ENCODE results near the gene SNAPC1. TPM values are rescaled to one million over a fixed set of nuclear protein-coding genes. Genes with fewer than 3 reads are reported as not detected.

SNAPC1 gene
- total RNA-seq, 1 experiment from 2014 or later: 8.6 TPM

- BruUV-seq (replicated peaks): no TSS peak
- Histone ChIP-seq H3K27ac (ENCODE audit: low read length) (no peak overlapping the region), H3K9me3 (ENCODE audit: control insufficient read depth, insufficient read depth, low read depth, low read length) (no peaks in the 10 kb centered on the region), H3K27me3 (ENCODE audit: control insufficient read depth, insufficient read depth, low read length) (no peaks in the 10 kb centered on the region), H3K36me3 (ENCODE audit: control insufficient read depth, insufficient read depth, low read length) (no peaks in the 10 kb centered on the region), H3K4me3 (ENCODE audit: low read depth in 2 of 2, low read length in 2 of 2) (no peak overlapping the region), H3K4me1 (ENCODE audit: control insufficient read depth, insufficient read depth, low read length) (no peaks in the 10 kb centered on the region)
- no peak for ATAC-seq
- DNase-seq (ENCODE audit: low read depth, low spot score): no peak
- intact Hi-C loops (cut with micrococcal nuclease; ENCODE audit: unreplicated experiment) (no loop called here), in situ Hi-C loops (cut with HindIII; ENCODE audit: low pct_unique_long_range_greater_than_20kb, low sequenced_read_pairs) (no loop called here)
- CTCF ChIA-PET: no interaction called here
- POLR2A ChIA-PET: no interaction called here
- TF ChIP-seq SIN3A (IDR thresholded peaks at IDR 0.05; ENCODE audit: borderline replicate concordance, insufficient read depth, low read depth, low read length): no peak
- no peak for TF ChIP-seq CTCF (IDR thresholded peaks at IDR 0.05)
- TF ChIP-seq, protein P1, sequence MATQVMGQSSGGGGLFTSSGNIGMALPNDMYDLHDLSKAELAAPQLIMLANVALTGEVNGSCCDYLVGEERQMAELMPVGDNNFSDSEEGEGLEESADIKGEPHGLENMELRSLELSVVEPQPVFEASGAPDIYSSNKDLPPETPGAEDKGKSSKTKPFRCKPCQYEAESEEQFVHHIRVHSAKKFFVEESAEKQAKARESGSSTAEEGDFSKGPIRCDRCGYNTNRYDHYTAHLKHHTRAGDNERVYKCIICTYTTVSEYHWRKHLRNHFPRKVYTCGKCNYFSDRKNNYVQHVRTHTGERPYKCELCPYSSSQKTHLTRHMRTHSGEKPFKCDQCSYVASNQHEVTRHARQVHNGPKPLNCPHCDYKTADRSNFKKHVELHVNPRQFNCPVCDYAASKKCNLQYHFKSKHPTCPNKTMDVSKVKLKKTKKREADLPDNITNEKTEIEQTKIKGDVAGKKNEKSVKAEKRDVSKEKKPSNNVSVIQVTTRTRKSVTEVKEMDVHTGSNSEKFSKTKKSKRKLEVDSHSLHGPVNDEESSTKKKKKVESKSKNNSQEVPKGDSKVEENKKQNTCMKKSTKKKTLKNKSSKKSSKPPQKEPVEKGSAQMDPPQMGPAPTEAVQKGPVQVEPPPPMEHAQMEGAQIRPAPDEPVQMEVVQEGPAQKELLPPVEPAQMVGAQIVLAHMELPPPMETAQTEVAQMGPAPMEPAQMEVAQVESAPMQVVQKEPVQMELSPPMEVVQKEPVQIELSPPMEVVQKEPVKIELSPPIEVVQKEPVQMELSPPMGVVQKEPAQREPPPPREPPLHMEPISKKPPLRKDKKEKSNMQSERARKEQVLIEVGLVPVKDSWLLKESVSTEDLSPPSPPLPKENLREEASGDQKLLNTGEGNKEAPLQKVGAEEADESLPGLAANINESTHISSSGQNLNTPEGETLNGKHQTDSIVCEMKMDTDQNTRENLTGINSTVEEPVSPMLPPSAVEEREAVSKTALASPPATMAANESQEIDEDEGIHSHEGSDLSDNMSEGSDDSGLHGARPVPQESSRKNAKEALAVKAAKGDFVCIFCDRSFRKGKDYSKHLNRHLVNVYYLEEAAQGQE (IDR thresholded peaks at IDR 0.05; ENCODE audit: insufficient read depth in 1 of 2, low read depth in 2 of 2, low read length in 1 of 2): no peak
- TF ChIP-seq TCF7L2 (IDR thresholded peaks at IDR 0.05; ENCODE audit: low read depth, low read length): no peak
- TF ChIP-seq POLR2AphosphoS5 (IDR thresholded peaks at IDR 0.05; ENCODE audit: low read depth, low read length): no peak
These were observed 70.6 kb downstream of the SNAPC1 start for GRCh38 chr14:61832783-61833182.

DNA sequence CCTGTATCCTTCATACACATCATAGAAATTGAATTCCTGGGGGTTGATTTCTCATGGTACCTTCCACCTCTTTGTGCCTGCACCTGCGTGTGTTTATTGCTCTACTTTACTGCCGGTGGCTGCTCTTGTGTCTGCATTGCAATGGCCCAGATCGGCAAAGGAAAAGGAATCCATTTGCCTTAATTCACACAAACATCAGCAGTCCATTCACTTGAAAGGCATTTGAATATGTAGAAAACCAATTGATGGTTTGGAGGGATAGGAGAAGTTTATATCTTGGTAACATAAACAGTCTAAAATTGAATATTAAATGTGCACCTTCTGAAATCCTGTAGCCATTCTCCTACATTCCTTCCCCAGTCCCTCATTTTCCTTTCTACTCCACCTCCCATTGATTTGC lies 74.0 kb downstream of the SNAPC1 start:
- H3K27me3 ChIP-seq (ENCODE audit: control insufficient read depth, insufficient read depth, low read length): no peaks in the 10 kb centered on the region; the same call in 1 of the 2 replicates
- H3K36me3 ChIP-seq (ENCODE audit: control insufficient read depth, insufficient read depth, low read length): no peaks in the 10 kb centered on the region
- ChIA-PET POLR2A (interaction anchor here (0.6 kb wide), 1 partner anchor 599 kb away, joined by 7 read pairs; no protein-coding TSS in a partner anchor), CTCF (no interaction called here)
- ATAC-seq (no peak), DNase-seq (ENCODE audit: low read depth, low spot score) (no peak)
- TF ChIP-seq POLR2AphosphoS5 (IDR thresholded peaks at IDR 0.05; ENCODE audit: low read depth, low read length) (no peak), CTCF (IDR thresholded peaks at IDR 0.05) (no peak), TCF7L2 (IDR thresholded peaks at IDR 0.05; ENCODE audit: low read depth, low read length) (no peak), SIN3A (IDR thresholded peaks at IDR 0.05; ENCODE audit: borderline replicate concordance, insufficient read depth, low read depth, low read length) (no peak)
- TF ChIP-seq, protein P1 (IDR thresholded peaks at IDR 0.05; ENCODE audit: insufficient read depth in 1 of 2, low read depth in 2 of 2, low read length in 1 of 2): no peak
- no peak overlapping the region for H3K27ac ChIP-seq (ENCODE audit: low read length)
- H3K4me1 ChIP-seq (ENCODE audit: control insufficient read depth, insufficient read depth, low read length): no peaks in the 10 kb centered on the region
- no peak overlapping the region for H3K4me3 ChIP-seq (ENCODE audit: low read depth in 2 of 2, low read length in 2 of 2)
- in situ Hi-C loops (cut with HindIII; ENCODE audit: low pct_unique_long_range_greater_than_20kb, low sequenced_read_pairs) (no loop called here), intact Hi-C loops (cut with micrococcal nuclease; ENCODE audit: unreplicated experiment) (loop anchor here (2.0 kb wide), 1 partner anchor 375 kb away; no protein-coding TSS in a partner anchor)
- no TSS peak for BruUV-seq (replicated peaks)
- H3K9me3 ChIP-seq (ENCODE audit: control insufficient read depth, insufficient read depth, low read depth, low read length): no peaks in the 10 kb centered on the region
